Smooth muscle cell (in vitro differentiated cells): Measurements from ENCODE around the gene PHF13. TPM values are rescaled to one million over a fixed set of nuclear protein-coding genes. Genes with fewer than 3 reads are reported as not detected.

ENCODE experiments used
- DNase-seq: peaks from one replicate; lab custom pipeline; 2025; ENCODE audit not compliant: unreplicated experiment; lab: John Stamatoyannopoulos, UW
- H2AFZ ChIP-seq: fragments of 200-600 bp; sonication (generic); 2 replicates; pipeline ENCODE4 v1.6.0; 2016; ENCODE audit warnings: antibody characterized with exemption, low read depth, mild to moderate bottlenecking
- H3F3A ChIP-seq: fragments of 200-600 bp; sonication (generic); 2 replicates; pipeline ENCODE4 v1.6.0; 2017; ENCODE audit warnings: antibody characterized with exemption, low read depth
- H3K27ac ChIP-seq: fragments of 200-600 bp; sonication (generic); 2 replicates; pipeline ENCODE4 v1.5.1; 2016; ENCODE audit warnings: low read depth, mild to moderate bottlenecking
- H3K27me3 ChIP-seq: fragments of 200-600 bp; sonication (generic); 2 replicates; pipeline ENCODE4 v1.6.1; 2016; ENCODE audit warnings: low read depth, mild to moderate bottlenecking
- H3K36me3 ChIP-seq: fragments of 200-600 bp; sonication (generic); 2 replicates; pipeline ENCODE4 v1.5.1; 2016; ENCODE audit warnings: low read depth
- H3K4me1 ChIP-seq: fragments of 200-600 bp; sonication (generic); 2 replicates; pipeline ENCODE4 v1.5.1; 2016; ENCODE audit warnings: low read depth
- H3K4me2 ChIP-seq: fragments of 200-600 bp; sonication (generic); 2 replicates; pipeline ENCODE4 v1.6.0; 2016; ENCODE audit warnings: mild to moderate bottlenecking
- H3K4me3 ChIP-seq: fragments of 200-600 bp; sonication (generic); 2 replicates; pipeline ENCODE4 v1.5.1; 2016; ENCODE audit warnings: mild to moderate bottlenecking
- H3K79me2 ChIP-seq: fragments of 200-600 bp; sonication (generic); 2 replicates; pipeline ENCODE4 v1.6.0; 2016; ENCODE audit warnings: low read depth, mild to moderate bottlenecking
- H3K9ac ChIP-seq: fragments of 200-600 bp; sonication (generic); 2 replicates; pipeline ENCODE4 v1.6.0; 2016; ENCODE audit warnings: low read depth
- H3K9me3 ChIP-seq: fragments of 200-600 bp; sonication (generic); replicated peaks from 2 replicates; pipeline ENCODE4 v1.5.1; 2016; ENCODE audit warnings: low read depth
- H4K20me1 ChIP-seq: fragments of 200-600 bp; sonication (generic); 2 replicates; pipeline ENCODE4 v1.6.0; 2016; ENCODE audit warnings: low read depth
- WGBS: methylation state at CpG from one replicate; pipeline ENCODE4 v1.1.7; 2016; ENCODE audit warnings: low lambda C conversion rate; 5-methylcytosine and 5-hydroxymethylcytosine counted together
- polyA plus RNA-seq: library from polyadenylated mRNA; unstranded; fragments of >200 nt; fragmentation: Nextera tagmentation; extraction: Ambion mirVana; gene quantifications from 2 replicates; pipeline ENCODE4 v1.2.1, GENCODE V29; 2016
- total RNA-seq: library from RNA; depleted of rRNA; stranded (reverse); fragments of >200 nt; gene quantifications from 2 replicates; pipeline ENCODE4 v1.2.3, GENCODE V29; 2014
- TF ChIP-seq, protein P1 (sequence below): fragments of 200-600 bp; sonication (generic); IDR thresholded peaks from 2 replicates; pipeline ENCODE4 v1.5.1; 2017; ENCODE audit warnings: borderline replicate concordance, mild to moderate bottlenecking, antibody characterized with exemption; ENCODE audit not compliant: insufficient read depth, poor library complexity, severe bottlenecking

Gene PHF13
- total and polyA plus RNA-seq, 2 experiments from 2014 or later: 10.2 to 12.3 TPM

DNA sequence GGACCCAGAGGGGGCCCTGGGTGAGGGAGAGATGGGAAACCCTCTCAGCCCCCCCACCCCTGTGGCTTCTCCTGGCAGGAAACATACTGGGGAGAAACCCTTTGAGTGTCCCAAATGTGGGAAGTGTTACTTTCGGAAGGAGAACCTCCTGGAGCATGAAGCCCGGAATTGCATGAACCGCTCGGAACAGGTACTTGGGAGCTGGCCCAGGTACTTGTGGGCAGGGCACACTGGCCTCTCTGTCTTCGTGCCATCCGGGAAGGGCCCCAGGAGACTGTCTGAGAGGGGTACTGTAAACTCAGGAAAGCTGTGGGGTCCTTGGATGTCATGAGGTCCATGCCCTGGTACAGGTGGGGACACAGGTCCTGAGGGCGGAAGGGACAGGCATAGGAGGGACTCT lies 27.7 kb upstream of the PHF13 start:
- Histone ChIP-seq H3K27me3 (no peaks in the 10 kb centered on the region), H3K27ac (no peak overlapping the region), H3K79me2 (peaks cover 8% of the 10 kb centered on the region), H3K4me1 (peaks cover 2% of the 10 kb centered on the region), H3K36me3 (no peaks in the 10 kb centered on the region), H3K9me3 (no peaks in the 10 kb centered on the region), H3K9ac (no peak overlapping the region), H3K4me2 (no peak overlapping the region), H2AFZ (no peak overlapping the region), H4K20me1 (peaks cover 13% of the 10 kb centered on the region), H3F3A (no peaks in the 10 kb centered on the region), H3K4me3 (no peak overlapping the region)
- TF ChIP-seq, protein P1, sequence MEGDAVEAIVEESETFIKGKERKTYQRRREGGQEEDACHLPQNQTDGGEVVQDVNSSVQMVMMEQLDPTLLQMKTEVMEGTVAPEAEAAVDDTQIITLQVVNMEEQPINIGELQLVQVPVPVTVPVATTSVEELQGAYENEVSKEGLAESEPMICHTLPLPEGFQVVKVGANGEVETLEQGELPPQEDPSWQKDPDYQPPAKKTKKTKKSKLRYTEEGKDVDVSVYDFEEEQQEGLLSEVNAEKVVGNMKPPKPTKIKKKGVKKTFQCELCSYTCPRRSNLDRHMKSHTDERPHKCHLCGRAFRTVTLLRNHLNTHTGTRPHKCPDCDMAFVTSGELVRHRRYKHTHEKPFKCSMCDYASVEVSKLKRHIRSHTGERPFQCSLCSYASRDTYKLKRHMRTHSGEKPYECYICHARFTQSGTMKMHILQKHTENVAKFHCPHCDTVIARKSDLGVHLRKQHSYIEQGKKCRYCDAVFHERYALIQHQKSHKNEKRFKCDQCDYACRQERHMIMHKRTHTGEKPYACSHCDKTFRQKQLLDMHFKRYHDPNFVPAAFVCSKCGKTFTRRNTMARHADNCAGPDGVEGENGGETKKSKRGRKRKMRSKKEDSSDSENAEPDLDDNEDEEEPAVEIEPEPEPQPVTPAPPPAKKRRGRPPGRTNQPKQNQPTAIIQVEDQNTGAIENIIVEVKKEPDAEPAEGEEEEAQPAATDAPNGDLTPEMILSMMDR: no peak
- DNase-seq: no peak
- 98% methylated on average over 7 of the region's 7 CpGs for WGBS

DNA sequence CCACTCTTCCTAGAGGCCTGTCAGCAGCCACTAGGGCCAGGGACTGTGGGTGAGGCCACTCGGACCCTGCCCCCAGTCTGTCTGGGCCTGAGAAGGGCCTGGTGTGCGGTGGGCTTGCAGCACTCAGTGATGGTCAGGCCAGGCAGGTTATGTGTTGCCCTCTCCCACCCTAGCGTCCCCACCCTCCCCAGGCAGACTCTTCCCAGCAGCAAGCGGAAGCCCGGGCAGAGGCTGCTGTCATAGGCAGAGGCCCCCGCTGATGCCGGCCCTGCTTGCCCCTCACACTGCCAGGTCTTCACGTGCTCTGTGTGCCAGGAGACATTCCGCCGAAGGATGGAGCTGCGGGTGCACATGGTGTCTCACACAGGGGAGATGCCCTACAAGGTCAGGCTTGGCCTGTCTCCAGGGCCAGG lies 27.1 kb upstream of the PHF13 start:
- H3K27ac ChIP-seq: no peak overlapping the region
- no peak overlapping the region for H2AFZ ChIP-seq
- no peaks in the 10 kb centered on the region for H3K4me1 ChIP-seq
- no peak for DNase-seq
- H3K79me2 ChIP-seq: peaks cover 4% of the 10 kb centered on the region
- peaks cover 17% of the 10 kb centered on the region for H4K20me1 ChIP-seq
- no peaks in the 10 kb centered on the region for H3K27me3 ChIP-seq
- no peak overlapping the region for H3K4me2 ChIP-seq
- WGBS: 95% methylated on average over 8 of the region's 11 CpGs
- H3F3A ChIP-seq: no peaks in the 10 kb centered on the region
- H3K9ac ChIP-seq: no peak overlapping the region
- no peak overlapping the region for H3K4me3 ChIP-seq
- H3K36me3 ChIP-seq: no peaks in the 10 kb centered on the region
- TF ChIP-seq, protein P1: no peak
- H3K9me3 ChIP-seq: no peaks in the 10 kb centered on the region

DNA sequence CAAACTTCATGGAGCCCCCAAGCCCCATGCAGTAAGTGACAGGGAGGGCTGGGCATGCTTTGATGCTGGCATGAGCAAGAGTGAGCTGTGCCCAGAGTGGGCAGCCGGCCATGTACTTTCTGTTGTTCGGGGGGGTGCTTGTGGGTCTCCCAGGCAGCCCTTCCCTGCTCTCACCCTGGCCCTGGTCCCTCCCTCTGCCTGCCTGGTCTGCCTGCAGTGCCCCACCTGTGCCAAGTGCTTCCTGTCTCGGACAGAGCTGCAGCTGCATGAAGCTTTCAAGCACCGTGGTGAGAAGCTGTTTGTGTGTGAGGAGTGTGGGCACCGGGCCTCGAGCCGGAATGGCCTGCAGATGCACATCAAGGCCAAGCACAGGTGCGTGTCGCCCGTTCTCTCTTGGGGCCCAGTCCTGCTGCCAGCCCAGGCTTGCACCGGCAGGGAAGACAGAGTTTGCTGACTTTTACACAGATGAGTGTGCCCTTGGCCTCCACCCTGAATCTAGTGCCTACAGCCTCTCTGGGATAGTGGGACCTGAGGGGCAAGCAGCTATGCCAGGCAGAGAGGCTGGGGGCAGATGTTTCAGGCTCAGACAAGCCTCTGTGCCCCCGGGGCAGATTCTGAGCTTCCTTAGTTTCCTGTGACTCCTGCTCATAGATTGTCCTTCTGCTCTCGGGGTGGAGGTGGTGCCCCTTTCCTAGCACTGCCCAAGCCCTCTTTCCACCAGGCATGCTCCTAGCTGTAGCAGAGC lies 26.1 kb upstream of the PHF13 start:
- Histone ChIP-seq H3K79me2 (peaks cover 4% of the 10 kb centered on the region), H3K36me3 (no peaks in the 10 kb centered on the region), H3K9ac (no peak overlapping the region), H3F3A (no peaks in the 10 kb centered on the region), H3K9me3 (no peaks in the 10 kb centered on the region), H4K20me1 (peaks cover 21% of the 10 kb centered on the region), H2AFZ (no peak overlapping the region), H3K4me2 (no peak overlapping the region), H3K4me3 (no peak overlapping the region), H3K27me3 (no peaks in the 10 kb centered on the region), H3K27ac (no peak overlapping the region), H3K4me1 (no peaks in the 10 kb centered on the region)
- no peak for DNase-seq
- TF ChIP-seq, protein P1: no peak
- 92% methylated on average over 13 of the region's 13 CpGs for WGBS
